ENCODE data around the gene CFLAR.
"Not testable (repeated sequence)": the region's sequence is repeated elsewhere in the genome, so short reads cannot be mapped to it uniquely, and the experiment has no call there.

- TF ChIP-seq CTCF (IDR thresholded peaks at IDR 0.05; ENCODE audit: low read length); EZH2 (optimal IDR thresholded peaks at IDR 0.05; ENCODE audit: low read depth, low read length); EZH2phosphoT487 (IDR thresholded peaks at IDR 0.05; ENCODE audit: low read length): not testable (repeated sequence)
Measured at GRCh38 chr2:201183835-201184234, 67.9 kb downstream of the CFLAR start.
